GM13976 (cell line): ENCODE data around the gene UIMC1.

ENCODE experiments used
- DNase-seq: peaks from one replicate; pipeline ENCODE4 v3.0.0; 2012; ENCODE audit warnings: low spot score
- in situ Hi-C: fragments of 300-500 bp; cut with MboI; formaldehyde crosslinking; loops from one replicate; pipeline ENCODE4 v1.12.0; 2022; ENCODE audit warnings: low sequenced_read_pairs, mixed read lengths, inconsistent platforms; ENCODE audit not compliant: unreplicated experiment
- TF ChIP-seq, protein P1 (sequence below): IDR thresholded peaks from 2 replicates; pipeline ENCODE4 v1.5.1; 2012; ENCODE audit warnings: borderline replicate concordance, mild to moderate bottlenecking; ENCODE audit not compliant: insufficient read depth; ENCODE audit errors: extremely low read depth, missing control alignments, control extremely low read depth

UIMC1 gene

DNA sequence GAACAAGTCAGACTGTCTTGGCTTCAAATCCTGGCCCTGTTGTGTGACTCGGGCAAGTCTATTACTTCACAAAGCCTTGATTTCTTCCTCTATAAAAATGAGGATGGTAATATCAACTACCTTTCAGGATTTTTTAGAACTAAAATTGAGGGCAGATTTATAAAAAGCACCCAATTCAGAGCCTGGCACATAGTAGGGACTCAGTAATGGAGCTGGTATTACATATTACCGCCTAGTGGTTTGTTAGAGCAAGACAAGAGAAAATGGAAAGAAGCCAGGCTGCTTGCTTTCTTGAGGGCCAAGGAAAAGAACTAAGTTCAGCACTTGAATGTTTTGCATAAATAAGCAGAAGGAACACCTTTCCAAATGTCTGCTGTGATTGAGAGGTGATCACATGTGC is 35.4 kb upstream of the UIMC1 start:
- TF ChIP-seq, protein P1, sequence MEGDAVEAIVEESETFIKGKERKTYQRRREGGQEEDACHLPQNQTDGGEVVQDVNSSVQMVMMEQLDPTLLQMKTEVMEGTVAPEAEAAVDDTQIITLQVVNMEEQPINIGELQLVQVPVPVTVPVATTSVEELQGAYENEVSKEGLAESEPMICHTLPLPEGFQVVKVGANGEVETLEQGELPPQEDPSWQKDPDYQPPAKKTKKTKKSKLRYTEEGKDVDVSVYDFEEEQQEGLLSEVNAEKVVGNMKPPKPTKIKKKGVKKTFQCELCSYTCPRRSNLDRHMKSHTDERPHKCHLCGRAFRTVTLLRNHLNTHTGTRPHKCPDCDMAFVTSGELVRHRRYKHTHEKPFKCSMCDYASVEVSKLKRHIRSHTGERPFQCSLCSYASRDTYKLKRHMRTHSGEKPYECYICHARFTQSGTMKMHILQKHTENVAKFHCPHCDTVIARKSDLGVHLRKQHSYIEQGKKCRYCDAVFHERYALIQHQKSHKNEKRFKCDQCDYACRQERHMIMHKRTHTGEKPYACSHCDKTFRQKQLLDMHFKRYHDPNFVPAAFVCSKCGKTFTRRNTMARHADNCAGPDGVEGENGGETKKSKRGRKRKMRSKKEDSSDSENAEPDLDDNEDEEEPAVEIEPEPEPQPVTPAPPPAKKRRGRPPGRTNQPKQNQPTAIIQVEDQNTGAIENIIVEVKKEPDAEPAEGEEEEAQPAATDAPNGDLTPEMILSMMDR = no peak
- in situ Hi-C loops = no loop called here
- no peak for DNase-seq

DNA sequence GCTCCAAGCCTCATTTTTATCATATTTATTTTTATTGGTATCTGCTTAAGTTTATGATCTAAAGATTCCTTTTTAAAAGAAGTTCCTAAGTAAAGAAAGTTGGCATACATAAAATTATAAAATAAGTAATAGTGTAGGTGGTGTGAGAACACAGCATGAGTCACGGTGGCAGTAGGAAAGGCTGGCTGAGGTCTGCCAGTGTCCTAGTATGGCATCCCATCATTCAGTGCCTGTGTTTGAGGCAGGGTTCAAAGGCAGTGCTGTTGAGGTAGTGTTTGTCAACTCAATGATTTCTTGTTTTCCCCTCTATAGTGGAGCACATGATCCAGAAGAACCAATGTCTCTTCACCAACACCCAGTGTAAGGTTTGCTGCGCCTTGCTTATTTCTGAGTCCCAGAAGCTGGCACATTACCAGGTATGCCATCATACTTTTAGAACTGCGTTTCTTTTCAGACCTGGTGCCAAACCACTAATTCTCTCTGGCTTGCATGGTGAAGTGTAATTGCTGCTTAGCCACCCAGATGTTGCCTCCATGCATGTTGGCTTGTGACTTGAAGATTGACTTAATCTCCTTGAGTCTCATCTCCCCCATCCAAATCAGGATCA is 34.3 kb upstream of the UIMC1 start:
- no peak for DNase-seq
- TF ChIP-seq, protein P1 = no peak
- in situ Hi-C loops = no loop called here

DNA sequence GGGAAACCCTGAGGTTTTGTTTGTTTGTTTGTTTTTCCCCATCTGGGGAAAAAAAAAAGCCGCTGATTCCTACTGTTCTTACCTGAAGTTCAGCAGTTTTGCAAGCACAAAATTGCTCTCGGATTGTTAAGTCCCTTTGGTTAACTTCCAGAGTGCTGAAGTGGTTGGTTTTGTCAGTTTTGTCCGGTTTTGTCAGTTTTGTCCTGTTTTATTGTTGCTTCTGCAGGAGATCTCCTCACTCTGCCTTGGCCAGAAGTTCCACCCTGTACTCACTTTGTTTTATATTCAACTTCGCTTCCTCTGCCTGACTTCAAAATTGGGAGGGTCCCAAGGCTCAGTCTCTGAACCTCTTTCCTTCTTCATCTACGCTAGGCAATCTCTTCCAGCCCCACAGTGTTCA is 30.3 kb upstream of the UIMC1 start:
- TF ChIP-seq, protein P1 = no peak
- in situ Hi-C loops = no loop called here
- no peak for DNase-seq

DNA sequence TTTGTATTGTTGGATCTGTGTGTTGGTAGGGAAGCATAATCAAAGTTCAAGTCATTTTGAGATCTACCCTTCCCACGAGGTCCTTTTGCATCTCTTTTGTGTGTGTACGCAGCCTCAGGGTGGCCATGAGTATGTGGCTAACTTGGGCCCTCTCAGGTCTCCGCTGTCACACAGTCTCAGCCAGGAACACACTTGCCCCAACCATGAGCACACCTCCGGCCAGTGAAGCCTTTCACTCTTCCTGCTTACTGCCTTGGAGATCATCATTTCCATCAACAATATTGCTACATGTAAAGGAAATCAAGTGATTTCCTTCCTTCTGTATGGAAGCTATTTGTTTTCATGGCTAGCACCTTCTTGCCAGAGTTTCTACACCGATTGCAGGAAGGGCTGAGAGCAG is 29.9 kb upstream of the UIMC1 start:
- in situ Hi-C loops = no loop called here
- no peak for DNase-seq
- TF ChIP-seq, protein P1 = no peak

DNA sequence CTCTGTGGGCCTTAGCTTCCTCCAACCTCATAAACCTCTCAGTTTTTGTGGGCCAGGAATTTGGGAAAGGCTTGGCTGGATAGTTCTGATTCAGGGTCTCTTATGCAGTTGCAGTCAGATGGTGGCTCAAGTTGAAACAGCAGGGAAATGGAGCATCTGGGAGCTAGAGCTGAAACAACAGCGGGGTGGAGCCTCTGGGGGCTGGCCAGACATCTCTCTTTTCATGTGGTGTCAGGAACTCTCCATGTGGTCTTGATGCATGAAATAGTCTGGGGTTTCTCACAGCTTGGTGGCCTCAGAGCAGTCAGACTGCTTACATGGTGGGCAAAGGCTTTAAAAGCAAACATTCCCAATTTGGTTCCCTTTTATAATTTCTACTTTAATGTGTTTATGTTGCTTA is 29.4 kb upstream of the UIMC1 start:
- DNase-seq = peak; percentile 49
- in situ Hi-C loops = no loop called here
- TF ChIP-seq, protein P1 = no peak

DNA sequence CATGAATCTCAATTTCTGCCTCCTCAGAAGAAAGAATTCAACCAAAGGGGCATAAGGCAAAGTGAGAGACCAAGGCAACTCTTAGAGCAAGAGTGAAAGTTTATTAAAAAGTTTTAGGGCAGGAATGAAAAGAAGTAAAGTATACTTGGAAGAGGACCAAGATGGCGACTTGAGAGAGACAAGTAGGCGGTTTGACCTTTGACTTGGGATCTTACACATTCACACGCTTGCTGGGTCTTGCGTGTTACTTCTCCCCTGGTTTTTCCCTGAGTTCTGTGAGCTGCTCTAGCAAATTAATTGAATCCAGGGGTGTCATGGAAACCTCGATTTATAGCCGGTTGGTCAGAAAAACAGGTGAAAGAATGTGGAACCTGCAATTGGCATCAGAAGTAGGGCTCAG is 22.9 kb upstream of the UIMC1 start:
- TF ChIP-seq, protein P1 = no peak
- no peak for DNase-seq
- in situ Hi-C loops = no loop called here
